LNCAP (cell line): Measurements from ENCODE around the gene FICD.

Experiments used
- TF ChIP-seq, protein P1 (sequence below): fragments of 450-650 bp; IDR thresholded peaks from 2 replicates; pipeline ENCODE4 v1.5.1; 2017; ENCODE audit warnings: mild to moderate bottlenecking

Gene FICD

DNA sequence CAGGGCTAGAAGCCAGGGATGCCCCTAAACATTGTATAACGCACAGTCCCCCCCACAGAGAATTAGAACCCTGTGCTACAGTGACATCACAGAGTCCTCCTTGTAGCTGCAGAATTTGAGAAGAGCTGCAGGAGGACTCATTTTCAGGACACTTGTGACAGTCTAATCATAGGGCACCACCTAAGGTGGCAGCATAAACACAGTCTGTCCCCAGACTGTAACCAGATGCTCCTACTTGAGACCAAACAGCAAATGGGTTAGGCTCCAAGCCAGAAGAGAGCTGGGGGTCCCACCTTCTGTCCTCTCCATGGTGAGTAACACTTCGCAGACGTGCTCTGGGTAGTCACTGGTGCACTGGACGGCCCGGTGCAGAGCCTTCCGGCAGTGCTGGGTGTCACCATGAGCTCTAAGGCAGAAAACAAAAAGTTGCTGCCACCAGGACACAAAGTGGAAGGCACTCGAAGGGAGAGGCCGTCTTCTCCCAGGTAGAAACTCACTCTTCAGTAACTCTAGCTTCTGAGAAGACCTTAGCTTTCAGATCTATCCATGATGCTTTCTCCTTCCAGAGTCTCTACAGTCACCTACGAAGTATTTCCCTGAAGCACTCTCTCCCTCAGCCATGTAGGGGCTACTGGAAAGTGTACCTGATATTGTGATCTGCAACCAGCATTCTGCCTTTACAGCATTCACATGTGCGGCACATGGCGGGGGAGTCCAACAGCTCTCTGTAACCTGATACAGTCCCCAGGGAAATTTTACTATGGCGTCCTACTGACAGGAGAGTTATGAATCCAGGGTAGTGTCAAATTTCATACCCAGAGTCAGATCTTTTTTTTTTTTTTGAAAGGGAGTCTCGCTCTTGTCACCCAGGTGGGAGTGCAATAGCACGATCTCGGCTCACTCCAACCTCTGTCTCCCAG, 17.1 kb downstream of the FICD start:
- TF ChIP-seq, protein P1, sequence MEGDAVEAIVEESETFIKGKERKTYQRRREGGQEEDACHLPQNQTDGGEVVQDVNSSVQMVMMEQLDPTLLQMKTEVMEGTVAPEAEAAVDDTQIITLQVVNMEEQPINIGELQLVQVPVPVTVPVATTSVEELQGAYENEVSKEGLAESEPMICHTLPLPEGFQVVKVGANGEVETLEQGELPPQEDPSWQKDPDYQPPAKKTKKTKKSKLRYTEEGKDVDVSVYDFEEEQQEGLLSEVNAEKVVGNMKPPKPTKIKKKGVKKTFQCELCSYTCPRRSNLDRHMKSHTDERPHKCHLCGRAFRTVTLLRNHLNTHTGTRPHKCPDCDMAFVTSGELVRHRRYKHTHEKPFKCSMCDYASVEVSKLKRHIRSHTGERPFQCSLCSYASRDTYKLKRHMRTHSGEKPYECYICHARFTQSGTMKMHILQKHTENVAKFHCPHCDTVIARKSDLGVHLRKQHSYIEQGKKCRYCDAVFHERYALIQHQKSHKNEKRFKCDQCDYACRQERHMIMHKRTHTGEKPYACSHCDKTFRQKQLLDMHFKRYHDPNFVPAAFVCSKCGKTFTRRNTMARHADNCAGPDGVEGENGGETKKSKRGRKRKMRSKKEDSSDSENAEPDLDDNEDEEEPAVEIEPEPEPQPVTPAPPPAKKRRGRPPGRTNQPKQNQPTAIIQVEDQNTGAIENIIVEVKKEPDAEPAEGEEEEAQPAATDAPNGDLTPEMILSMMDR, result no peak

DNA sequence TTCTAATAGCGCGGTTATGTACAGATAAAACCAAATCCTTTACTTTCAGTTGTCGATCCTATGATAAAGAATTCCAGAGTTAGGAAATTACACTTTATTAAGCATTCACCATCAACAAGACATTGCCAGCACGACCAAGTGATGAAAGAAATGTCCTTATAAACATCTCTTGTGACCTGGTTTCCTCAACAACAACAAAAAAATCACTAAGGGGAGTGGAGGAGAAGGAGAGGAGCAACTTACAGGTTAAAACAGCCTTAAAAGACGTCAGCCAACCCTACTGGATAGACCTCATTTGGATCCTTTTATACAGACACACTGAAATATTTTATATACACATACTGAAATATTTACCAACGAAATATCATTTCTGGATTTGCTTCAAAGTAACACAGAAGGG, 23.1 kb downstream of the FICD start:
- TF ChIP-seq, protein P1, result no peak

DNA sequence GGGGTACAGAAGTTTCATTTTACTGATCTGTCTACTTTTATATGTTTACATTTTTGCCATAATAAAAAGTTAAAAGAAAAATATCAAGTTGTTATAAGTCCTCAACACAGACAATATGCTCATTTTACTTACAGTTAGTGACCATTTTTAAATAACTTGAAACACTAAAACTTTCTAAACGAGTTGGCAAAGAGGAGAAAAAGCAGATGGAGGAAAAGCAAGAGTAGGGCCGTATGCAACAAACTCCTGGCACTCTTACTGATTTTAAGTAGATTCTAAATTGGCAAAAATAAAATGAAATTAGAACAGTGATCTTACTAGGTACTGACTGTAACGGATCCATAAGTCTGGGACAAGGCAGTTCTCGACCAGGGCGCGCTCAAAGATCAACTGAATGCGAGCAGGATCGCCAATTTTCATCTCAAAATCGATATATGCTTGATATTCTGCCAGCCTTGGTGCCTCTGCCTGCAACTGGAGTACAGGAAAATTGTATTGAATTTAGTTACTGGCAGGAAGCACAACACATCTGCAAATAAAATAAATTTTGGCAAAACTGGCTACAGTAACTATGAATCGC, 23.6 kb downstream of the FICD start:
- TF ChIP-seq, protein P1, result no peak

DNA sequence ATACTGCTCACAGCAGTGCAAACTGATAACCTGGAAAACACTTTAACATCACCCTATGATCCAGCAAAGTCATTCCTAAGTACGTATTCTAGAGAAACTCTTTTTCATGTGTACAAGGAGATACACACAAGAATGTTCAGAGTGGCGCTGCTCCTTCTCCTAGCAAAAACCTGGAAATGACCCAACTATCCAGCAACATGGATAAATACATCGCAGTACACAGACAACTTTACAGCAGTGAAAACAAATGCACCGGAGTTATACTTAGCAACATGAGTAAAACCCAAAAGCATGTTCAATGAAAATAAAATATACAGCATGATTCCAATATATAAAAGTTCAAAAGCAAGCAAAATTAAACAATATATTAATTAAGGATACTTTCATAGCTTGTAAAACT, 27.2 kb downstream of the FICD start:
- TF ChIP-seq, protein P1, result no peak

DNA sequence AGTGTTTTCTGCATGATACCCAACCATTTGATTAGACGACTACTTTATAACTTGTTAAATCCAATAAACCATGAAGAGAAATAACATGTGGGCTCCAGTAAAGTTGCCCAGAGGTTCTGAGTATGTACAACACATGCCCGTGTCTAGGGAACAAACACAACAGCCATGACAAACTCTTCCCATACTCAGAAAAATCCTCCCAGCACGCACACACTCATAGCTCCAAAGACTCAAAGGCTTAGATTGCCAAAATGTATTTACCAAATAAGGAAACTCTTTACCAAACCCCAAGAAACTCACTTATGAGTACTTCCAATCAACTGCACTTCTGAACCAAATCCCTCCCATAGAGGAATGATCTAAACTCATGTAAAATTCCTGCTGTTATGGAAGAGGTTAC, 28.6 kb downstream of the FICD start:
- TF ChIP-seq, protein P1, result no peak

DNA sequence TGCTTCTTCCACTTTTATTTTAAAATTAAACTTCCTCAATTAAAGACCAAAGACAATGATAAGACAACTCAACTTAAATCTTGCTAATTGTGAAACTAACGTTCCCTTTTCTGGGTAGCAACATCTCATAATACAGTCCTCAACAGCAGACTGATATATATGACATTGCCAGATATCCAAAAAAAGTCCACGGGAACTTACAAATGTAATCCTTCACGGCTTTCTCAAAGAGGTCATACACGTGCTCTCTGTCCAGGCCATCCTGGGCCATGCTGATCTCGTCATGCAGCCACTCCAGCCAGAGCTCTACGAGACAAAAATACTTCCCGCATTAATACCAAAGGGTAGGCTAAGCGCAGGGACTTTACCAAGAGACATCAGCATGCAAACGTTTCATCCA, 32.6 kb downstream of the FICD start:
- TF ChIP-seq, protein P1, result no peak

DNA sequence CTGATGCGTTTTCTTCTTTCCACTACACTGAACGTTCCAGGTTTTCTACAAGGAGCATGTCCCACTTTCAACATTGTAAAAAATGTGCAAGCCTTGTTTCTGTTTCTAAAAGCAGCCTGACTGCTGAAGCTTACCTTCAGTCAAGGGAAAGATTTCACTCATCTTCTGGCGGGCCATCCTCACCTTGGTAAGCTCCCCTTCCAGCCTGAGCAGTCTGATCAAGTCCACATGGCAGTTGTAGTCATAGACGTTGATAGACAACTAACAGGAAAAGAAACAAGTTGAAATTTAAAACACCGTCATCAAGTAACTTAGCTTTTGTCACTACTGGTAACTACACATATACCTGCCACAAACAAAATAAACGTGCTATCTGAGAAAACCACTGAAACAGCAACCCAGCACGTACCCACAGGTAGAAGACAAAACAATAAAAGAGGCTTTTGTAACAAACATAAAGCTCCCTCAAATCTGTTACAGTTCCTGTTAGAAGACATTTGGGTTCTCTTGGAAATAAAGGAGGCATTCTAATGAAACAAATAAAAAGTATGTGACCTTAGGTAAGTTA, 34.0 kb downstream of the FICD start:
- TF ChIP-seq, protein P1, result no peak
